Fibroblast of mammary gland (primary cell): Measurements from ENCODE around the gene PTPRN2.

ENCODE experiments used
- DNase-seq: peaks from one replicate; pipeline ENCODE4 v3.0.0-alpha.2; 2010; ENCODE audit warnings: low read depth
- H3K4me3 ChIP-seq: 2 replicates; pipeline ENCODE4 v1.5.1; 2011; ENCODE audit warnings: low read depth, mild to moderate bottlenecking, low read length, moderate library complexity; ENCODE audit not compliant: control insufficient read depth
- TF ChIP-seq, protein P1 (sequence below): conservative IDR thresholded peaks from 2 replicates; pipeline ENCODE4 v1.5.1; 2011; ENCODE audit warnings: low read depth, low read length, inconsistent platforms; ENCODE audit not compliant: control insufficient read depth, insufficient read depth

The PTPRN2 gene

DNA sequence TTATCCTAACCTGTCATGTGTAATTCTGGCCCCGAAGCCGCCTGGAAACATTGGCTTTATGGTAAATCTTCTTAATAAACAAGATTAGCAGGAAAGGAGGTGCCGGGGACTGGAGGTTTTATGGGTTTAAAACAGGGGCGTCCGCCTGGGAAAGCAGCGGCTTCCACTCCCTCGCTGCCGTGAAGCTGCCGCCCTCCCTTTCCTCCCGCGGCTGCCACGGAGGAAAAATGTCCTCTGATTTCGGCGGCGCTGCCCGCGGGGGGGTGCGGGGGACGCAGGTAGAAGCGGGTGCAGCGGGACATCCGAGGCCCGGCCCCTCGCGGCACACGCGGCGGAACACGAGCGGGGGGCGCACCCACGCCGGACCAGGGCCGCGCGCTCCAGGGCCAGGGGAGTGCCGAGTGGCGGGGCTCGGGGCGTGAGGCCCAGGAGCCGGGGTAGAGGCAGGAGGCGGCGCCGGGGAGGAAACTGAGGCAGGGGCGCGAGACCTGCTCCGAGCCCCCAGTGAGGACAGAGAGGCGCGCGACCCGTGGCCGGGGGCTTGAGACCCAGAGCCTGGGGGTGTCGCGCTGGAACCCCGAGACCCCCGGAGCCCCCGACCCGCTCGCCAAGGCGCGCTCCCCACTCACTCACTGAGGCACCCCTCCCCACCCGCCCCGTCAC lies 993 bp downstream of the PTPRN2 start:
- no peak overlapping the region for H3K4me3 ChIP-seq
- TF ChIP-seq, protein P1, sequence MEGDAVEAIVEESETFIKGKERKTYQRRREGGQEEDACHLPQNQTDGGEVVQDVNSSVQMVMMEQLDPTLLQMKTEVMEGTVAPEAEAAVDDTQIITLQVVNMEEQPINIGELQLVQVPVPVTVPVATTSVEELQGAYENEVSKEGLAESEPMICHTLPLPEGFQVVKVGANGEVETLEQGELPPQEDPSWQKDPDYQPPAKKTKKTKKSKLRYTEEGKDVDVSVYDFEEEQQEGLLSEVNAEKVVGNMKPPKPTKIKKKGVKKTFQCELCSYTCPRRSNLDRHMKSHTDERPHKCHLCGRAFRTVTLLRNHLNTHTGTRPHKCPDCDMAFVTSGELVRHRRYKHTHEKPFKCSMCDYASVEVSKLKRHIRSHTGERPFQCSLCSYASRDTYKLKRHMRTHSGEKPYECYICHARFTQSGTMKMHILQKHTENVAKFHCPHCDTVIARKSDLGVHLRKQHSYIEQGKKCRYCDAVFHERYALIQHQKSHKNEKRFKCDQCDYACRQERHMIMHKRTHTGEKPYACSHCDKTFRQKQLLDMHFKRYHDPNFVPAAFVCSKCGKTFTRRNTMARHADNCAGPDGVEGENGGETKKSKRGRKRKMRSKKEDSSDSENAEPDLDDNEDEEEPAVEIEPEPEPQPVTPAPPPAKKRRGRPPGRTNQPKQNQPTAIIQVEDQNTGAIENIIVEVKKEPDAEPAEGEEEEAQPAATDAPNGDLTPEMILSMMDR = no peak
- no peak for DNase-seq

DNA sequence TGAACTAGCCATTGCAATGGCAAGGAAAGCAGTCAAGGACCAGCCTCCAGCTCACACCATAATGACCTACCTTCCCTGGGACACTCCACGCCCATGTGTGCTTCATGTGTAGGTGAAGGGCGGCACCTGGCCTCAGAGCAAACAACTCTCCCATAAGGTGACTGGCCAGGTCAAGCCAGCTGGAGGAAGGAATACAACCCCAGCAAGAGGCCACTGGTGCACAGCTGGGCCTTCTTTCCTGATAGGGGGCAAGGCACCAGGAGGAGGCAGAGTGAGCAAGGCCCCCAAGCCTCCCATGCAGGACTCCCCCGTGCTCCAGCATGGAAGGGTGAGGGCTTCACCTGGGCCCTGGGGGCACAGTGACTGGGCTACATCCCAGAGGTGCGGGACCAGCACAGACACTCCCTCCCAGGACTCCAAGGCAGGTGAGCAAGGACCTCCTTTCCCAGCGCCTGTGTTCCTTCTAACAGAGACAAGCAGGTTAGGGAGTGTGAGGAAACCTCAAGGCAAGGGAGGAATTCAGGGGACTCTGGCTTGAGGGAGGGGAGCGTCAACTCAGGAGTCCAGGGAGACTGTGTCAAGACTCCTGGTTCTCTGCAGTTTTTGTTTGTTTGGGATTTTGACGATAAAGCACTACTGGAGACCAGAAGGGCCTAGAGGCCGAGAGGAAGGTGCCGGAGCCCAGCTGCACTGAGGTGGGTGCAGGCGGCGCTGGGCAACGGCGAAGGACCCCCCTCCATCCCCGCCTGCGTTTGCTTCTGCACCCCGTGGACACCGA lies 1.7 kb downstream of the PTPRN2 start:
- DNase-seq = no peak
- H3K4me3 ChIP-seq = no peak overlapping the region
- TF ChIP-seq, protein P1 = no peak

DNA sequence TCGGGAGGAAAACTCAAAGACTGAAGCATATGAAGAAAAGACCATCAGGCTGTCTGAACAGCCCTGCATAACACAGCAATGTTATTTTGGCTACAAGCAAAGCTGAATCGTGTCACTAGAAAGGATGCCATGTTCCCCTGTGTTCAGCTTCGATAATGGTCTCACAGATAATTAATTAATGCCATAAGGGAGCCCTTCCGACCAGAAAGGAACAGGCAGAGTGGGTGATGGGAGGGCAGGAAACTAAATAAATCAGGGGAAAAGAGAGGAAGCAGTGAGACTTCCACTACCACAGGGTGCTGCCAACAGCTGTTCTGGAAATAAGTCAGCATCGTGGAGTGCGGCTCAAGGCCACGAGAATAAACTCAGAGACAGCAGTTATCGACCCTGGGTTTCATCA lies 3.2 kb downstream of the PTPRN2 start:
- DNase-seq = no peak
- no peak overlapping the region for H3K4me3 ChIP-seq
- TF ChIP-seq, protein P1 = no peak

DNA sequence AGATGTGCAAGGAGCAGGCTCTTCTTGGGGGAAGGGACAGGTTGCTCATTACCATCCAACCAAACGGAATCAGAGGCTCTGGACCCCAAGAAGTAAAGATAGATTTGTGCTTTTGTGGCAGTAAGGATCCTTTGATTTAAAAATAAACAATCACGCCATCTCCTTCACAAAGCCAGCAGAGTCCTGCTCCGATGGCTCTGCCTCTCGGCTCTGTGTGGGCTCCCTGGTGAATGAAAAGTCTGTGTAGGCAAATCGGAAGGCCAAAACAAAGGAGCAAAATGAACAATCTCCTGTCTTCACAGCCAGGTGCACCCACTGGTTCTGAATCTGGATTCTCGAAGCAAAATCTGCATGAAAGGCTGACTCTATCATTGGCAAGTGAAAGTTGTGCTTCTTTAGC lies 3.8 kb downstream of the PTPRN2 start:
- TF ChIP-seq, protein P1 = no peak
- DNase-seq = no peak
- no peak overlapping the region for H3K4me3 ChIP-seq

DNA sequence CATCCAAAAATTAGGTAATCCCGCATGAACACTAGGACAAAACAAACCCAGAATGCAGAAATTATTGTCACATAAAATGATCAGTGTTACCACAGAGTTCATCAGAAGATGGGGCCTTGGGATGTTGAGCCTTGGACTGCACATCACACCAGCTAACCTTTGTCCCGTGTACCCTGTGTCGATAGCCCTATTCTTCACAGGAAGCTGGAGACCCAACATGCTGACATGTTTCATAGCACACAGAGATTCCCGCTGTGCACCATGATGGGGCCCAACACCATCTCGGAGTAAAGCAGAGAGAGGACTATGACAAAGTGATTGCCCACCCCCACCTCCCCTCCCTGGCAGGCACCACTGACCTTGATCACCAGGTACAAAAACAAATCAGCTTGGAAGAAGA lies 4.5 kb downstream of the PTPRN2 start:
- H3K4me3 ChIP-seq = no peak overlapping the region
- no peak for DNase-seq
- TF ChIP-seq, protein P1 = no peak

DNA sequence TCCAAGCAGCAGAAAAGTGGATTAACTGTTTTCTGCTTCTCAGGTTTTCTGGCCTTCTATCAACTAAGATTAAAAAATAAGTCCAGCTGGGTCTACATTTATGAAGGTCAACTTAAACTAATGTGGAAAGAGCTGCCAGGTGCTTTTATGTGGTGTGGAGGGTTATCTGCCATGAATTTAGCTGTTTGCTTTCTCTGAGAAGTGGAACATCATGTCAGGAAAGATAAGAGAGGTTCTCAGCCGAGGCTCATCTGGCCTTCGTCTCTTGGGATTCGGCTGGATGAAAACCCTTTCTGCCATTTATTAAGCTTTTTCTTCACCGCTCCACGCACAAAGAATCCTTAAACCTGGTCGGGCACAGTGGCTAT lies 5.5 kb downstream of the PTPRN2 start:
- no peak for DNase-seq
- H3K4me3 ChIP-seq = no peak overlapping the region
- TF ChIP-seq, protein P1 = no peak
